ENCODE results near the gene OGFR.
A peak's percentile ranks its signal among the peaks of the same experiment; 100 is the strongest.

The OGFR gene

GRCh38 chr20:62800314-62801259 lies 4.0 kb upstream of the OGFR start:
- no peak for TF ChIP-seq JUND (IDR thresholded peaks at IDR 0.05; ENCODE audit: low read depth)
- no peak for DNase-seq (ENCODE audit: low read depth in 1 of 2, low spot score in 1 of 2)
- in situ Hi-C loops (cut with HindIII; ENCODE audit: low pct_unique_long_range_greater_than_20kb, low sequenced_read_pairs): no loop called here

- in situ Hi-C loops (cut with HindIII; ENCODE audit: low pct_unique_long_range_greater_than_20kb, low sequenced_read_pairs): no loop called here
- DNase-seq (ENCODE audit: low read depth in 1 of 2, low spot score in 1 of 2): no peak
- no peak for TF ChIP-seq JUND (IDR thresholded peaks at IDR 0.05; ENCODE audit: low read depth)
Measured at GRCh38 chr20:62801284-62802010, 3.2 kb upstream of the OGFR start.

GRCh38 chr20:62802026-62802712 lies 2.5 kb upstream of the OGFR start:
- TF ChIP-seq JUND (IDR thresholded peaks at IDR 0.05; ENCODE audit: low read depth): no peak
- in situ Hi-C loops (cut with HindIII; ENCODE audit: low pct_unique_long_range_greater_than_20kb, low sequenced_read_pairs): no loop called here
- no peak for DNase-seq (ENCODE audit: low read depth in 1 of 2, low spot score in 1 of 2)

- no peak for DNase-seq (ENCODE audit: low read depth in 1 of 2, low spot score in 1 of 2)
- in situ Hi-C loops (cut with HindIII; ENCODE audit: low pct_unique_long_range_greater_than_20kb, low sequenced_read_pairs): no loop called here
- TF ChIP-seq JUND (IDR thresholded peaks at IDR 0.05; ENCODE audit: low read depth): no peak
Measured at GRCh38 chr20:62804021-62804626, 511 bp upstream of the OGFR start.

- in situ Hi-C loops (cut with HindIII; ENCODE audit: low pct_unique_long_range_greater_than_20kb, low sequenced_read_pairs): no loop called here
- no peak for TF ChIP-seq JUND (IDR thresholded peaks at IDR 0.05; ENCODE audit: low read depth)
- no peak for DNase-seq (ENCODE audit: low read depth in 1 of 2, low spot score in 1 of 2)
Measured at GRCh38 chr20:62805155-62805710, 598 bp downstream of the OGFR start.

- TF ChIP-seq JUND (IDR thresholded peaks at IDR 0.05; ENCODE audit: low read depth): no peak
- in situ Hi-C loops (cut with HindIII; ENCODE audit: low pct_unique_long_range_greater_than_20kb, low sequenced_read_pairs): no loop called here
- no peak for DNase-seq (ENCODE audit: low read depth in 1 of 2, low spot score in 1 of 2)
Measured at GRCh38 chr20:62805711-62806382, 1.2 kb downstream of the OGFR start.

GRCh38 chr20:62806383-62807050 lies 1.9 kb downstream of the OGFR start:
- in situ Hi-C loops (cut with HindIII; ENCODE audit: low pct_unique_long_range_greater_than_20kb, low sequenced_read_pairs): no loop called here
- TF ChIP-seq JUND (IDR thresholded peaks at IDR 0.05; ENCODE audit: low read depth): no peak
- no peak for DNase-seq (ENCODE audit: low read depth in 1 of 2, low spot score in 1 of 2)

GRCh38 chr20:62807444-62808210 lies 3.0 kb downstream of the OGFR start:
- no peak for TF ChIP-seq JUND (IDR thresholded peaks at IDR 0.05; ENCODE audit: low read depth)
- in situ Hi-C loops (cut with HindIII; ENCODE audit: low pct_unique_long_range_greater_than_20kb, low sequenced_read_pairs): no loop called here
- DNase-seq (ENCODE audit: low read depth in 1 of 2, low spot score in 1 of 2): no peak

GRCh38 chr20:62808211-62808865 lies 3.7 kb downstream of the OGFR start:
- in situ Hi-C loops (cut with HindIII; ENCODE audit: low pct_unique_long_range_greater_than_20kb, low sequenced_read_pairs): no loop called here
- TF ChIP-seq JUND (IDR thresholded peaks at IDR 0.05; ENCODE audit: low read depth): no peak
- peak; percentile 68 to 85 for DNase-seq (ENCODE audit: low read depth in 1 of 2, low spot score in 1 of 2)

Data from T47D (cell line).